HepG2 (cell line): ENCODE measurements around the gene ADSS1. TPM values are rescaled to one million over a fixed set of nuclear protein-coding genes. Genes with fewer than 3 reads are reported as not detected.

Experiments used
- BORCS8-MEF2B ChIP-seq: sonication (generic); formaldehyde crosslinking; IDR thresholded peaks from 2 replicates; pipeline ENCODE4 v1.8.0; 2022; ENCODE audit warnings: mild to moderate bottlenecking, missing genetic modification reagents
- CREB1 ChIP-seq, 2 experiments: fragments of 450-650 bp in 1 of 2; IDR thresholded peaks; 2 replicates each; pipeline ENCODE4 v1.6.1; 2016 to 2017; ENCODE audit warnings: control low read depth in 1 of 2, mild to moderate bottlenecking in 1 of 2, missing compliant biosample characterization in 1 of 2, missing genetic modification characterization in 1 of 2
- HINFP ChIP-seq: sonication (generic); formaldehyde crosslinking; IDR thresholded peaks from 2 replicates; pipeline ENCODE4 v1.4.0; 2020; ENCODE audit warnings: low read depth, mild to moderate bottlenecking, missing genetic modification reagents
- JUND ChIP-seq: sonication (generic); formaldehyde crosslinking; IDR thresholded peaks from 2 replicates; pipeline ENCODE4 v1.8.0; 2022; ENCODE audit warnings: mild to moderate bottlenecking, missing genetic modification reagents
- KLF9 ChIP-seq: IDR thresholded peaks from 2 replicates; pipeline ENCODE4 v1.6.1; 2016; ENCODE audit warnings: low read depth
- ZC3H13 ChIP-seq: sonication (generic); formaldehyde crosslinking; IDR thresholded peaks from 2 replicates; pipeline ENCODE4 v1.8.1; 2023; ENCODE audit warnings: mild to moderate bottlenecking, missing genetic modification reagents, moderate library complexity
- ZFP36L1 ChIP-seq: sonication (generic); formaldehyde crosslinking; IDR thresholded peaks from 2 replicates; pipeline ENCODE4 v1.8.0; 2022; ENCODE audit warnings: mild to moderate bottlenecking, missing genetic modification reagents, moderate library complexity
- polyA plus RNA-seq, 8 experiments: library from polyadenylated mRNA; depleted of rRNA in 3 of 8; stranded (reverse) in 7 of 8; unstranded in 1 of 8; fragments of >200 nt; fragmentation: Illumina TruSeq in 4 of 8; extraction: Trizol in 4 of 8; gene quantifications; 2 replicates each; pipeline versions ENCODE4 v1.2.1 to v1.2.3, GENCODE V29; 2011 to 2016; ENCODE audit warnings: low read depth in 4 of 8, missing spikeins in 1 of 8, mixed read lengths in 1 of 8; ENCODE audit not compliant: insufficient read depth in 1 of 8
- total RNA-seq, 5 experiments: library from RNA; depleted of rRNA; stranded (reverse); fragments of >200 nt; fragmentation: Illumina TruSeq; extraction: Trizol; gene quantifications; 2 replicates each; pipeline ENCODE4 v1.2.3, GENCODE V29; 2016; ENCODE audit warnings: low read depth in 1 of 5
- TF ChIP-seq, protein P1 (sequence below): IDR thresholded peaks from 2 replicates; pipeline ENCODE4 v1.6.1; 2016
- TF ChIP-seq, protein P2 (sequence below): sonication (generic); formaldehyde crosslinking; IDR thresholded peaks from 2 replicates; pipeline ENCODE4 v1.4.0; 2020; ENCODE audit warnings: mild to moderate bottlenecking, missing genetic modification reagents
- TF ChIP-seq, protein P3 (sequence below): sonication (generic); formaldehyde crosslinking; IDR thresholded peaks from 2 replicates; pipeline ENCODE4 v1.5.0; 2020; ENCODE audit warnings: missing genetic modification reagents
- TF ChIP-seq, protein P4 (sequence below): sonication (generic); formaldehyde crosslinking; IDR thresholded peaks from 2 replicates; pipeline ENCODE4 v1.9.0; 2021; ENCODE audit warnings: mild to moderate bottlenecking, missing genetic modification reagents

The ADSS1 gene
- total and polyA plus RNA-seq, 2 of the 13 experiments (the other 11 are each of a cell fraction or from before 2014, with no cell fraction given), result 1.0 to 36.7 TPM

DNA sequence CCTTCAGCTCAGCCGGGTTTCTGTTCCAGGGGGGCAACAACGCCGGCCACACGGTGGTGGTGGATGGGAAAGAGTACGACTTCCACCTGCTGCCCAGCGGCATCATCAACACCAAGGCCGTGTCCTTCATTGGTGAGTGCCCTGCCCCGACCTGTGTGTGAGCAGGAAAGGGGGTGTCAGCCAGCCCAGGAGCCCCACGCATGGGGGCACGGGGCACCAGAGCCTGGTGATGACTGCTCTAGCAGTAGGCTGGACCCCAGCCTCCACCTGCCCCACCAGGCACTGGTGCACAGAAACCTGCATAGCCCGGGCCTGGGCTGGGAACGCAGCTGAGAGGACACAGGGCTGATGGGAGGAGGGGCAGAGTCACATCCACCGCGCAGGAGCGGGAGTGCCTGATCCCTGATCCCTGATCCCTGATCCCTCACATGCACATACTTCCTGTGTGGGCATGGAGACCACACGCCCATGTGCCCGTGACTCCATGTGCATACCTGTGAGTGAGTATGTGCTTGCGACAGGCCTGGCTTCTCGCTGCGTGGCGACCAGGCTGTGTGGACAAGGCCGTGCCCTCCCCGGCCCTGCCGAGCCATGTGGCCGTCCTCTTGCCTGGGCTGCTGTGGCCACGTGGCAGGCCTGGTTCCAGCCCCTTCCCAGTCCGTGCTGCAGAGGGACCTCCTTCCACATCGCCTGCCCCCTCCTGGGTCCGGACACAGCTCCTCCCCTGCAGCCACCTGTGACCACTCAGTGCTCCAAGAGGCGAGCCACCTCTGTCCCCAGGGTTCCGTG is 11.2 kb downstream of the ADSS1 start (continued):
- peak; percentile 81; the same call in 1 of the 2 replicates for TF ChIP-seq JUND (CRISPR knock-in tag)
- TF ChIP-seq, protein P1, sequence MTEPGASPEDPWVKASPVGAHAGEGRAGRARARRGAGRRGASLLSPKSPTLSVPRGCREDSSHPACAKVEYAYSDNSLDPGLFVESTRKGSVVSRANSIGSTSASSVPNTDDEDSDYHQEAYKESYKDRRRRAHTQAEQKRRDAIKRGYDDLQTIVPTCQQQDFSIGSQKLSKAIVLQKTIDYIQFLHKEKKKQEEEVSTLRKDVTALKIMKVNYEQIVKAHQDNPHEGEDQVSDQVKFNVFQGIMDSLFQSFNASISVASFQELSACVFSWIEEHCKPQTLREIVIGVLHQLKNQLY (CRISPR knock-in tag), result peak; percentile 75; the same call in 1 of the 2 replicates
- TF ChIP-seq KLF9 (CRISPR knock-in tag), result 0 out of 2 replicates have a peak, but pooled peaks have one; percentile 37
- TF ChIP-seq, protein P2, sequence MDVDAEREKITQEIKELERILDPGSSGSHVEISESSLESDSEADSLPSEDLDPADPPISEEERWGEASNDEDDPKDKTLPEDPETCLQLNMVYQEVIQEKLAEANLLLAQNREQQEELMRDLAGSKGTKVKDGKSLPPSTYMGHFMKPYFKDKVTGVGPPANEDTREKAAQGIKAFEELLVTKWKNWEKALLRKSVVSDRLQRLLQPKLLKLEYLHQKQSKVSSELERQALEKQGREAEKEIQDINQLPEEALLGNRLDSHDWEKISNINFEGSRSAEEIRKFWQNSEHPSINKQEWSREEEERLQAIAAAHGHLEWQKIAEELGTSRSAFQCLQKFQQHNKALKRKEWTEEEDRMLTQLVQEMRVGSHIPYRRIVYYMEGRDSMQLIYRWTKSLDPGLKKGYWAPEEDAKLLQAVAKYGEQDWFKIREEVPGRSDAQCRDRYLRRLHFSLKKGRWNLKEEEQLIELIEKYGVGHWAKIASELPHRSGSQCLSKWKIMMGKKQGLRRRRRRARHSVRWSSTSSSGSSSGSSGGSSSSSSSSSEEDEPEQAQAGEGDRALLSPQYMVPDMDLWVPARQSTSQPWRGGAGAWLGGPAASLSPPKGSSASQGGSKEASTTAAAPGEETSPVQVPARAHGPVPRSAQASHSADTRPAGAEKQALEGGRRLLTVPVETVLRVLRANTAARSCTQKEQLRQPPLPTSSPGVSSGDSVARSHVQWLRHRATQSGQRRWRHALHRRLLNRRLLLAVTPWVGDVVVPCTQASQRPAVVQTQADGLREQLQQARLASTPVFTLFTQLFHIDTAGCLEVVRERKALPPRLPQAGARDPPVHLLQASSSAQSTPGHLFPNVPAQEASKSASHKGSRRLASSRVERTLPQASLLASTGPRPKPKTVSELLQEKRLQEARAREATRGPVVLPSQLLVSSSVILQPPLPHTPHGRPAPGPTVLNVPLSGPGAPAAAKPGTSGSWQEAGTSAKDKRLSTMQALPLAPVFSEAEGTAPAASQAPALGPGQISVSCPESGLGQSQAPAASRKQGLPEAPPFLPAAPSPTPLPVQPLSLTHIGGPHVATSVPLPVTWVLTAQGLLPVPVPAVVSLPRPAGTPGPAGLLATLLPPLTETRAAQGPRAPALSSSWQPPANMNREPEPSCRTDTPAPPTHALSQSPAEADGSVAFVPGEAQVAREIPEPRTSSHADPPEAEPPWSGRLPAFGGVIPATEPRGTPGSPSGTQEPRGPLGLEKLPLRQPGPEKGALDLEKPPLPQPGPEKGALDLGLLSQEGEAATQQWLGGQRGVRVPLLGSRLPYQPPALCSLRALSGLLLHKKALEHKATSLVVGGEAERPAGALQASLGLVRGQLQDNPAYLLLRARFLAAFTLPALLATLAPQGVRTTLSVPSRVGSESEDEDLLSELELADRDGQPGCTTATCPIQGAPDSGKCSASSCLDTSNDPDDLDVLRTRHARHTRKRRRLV (CRISPR knock-in tag), result no peak
- TF ChIP-seq BORCS8-MEF2B (CRISPR knock-in tag), result peak; percentile 66; the same call in 1 of the 2 replicates
- TF ChIP-seq, protein P3, sequence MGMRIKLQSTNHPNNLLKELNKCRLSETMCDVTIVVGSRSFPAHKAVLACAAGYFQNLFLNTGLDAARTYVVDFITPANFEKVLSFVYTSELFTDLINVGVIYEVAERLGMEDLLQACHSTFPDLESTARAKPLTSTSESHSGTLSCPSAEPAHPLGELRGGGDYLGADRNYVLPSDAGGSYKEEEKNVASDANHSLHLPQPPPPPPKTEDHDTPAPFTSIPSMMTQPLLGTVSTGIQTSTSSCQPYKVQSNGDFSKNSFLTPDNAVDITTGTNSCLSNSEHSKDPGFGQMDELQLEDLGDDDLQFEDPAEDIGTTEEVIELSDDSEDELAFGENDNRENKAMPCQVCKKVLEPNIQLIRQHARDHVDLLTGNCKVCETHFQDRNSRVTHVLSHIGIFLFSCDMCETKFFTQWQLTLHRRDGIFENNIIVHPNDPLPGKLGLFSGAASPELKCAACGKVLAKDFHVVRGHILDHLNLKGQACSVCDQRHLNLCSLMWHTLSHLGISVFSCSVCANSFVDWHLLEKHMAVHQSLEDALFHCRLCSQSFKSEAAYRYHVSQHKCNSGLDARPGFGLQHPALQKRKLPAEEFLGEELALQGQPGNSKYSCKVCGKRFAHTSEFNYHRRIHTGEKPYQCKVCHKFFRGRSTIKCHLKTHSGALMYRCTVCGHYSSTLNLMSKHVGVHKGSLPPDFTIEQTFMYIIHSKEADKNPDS (CRISPR knock-in tag), result peak; percentile 83; the same call in 1 of the 2 replicates
- no peak for TF ChIP-seq CREB1 (IDR thresholded peaks at IDR 0.05)
- TF ChIP-seq CREB1 (CRISPR knock-in tag; IDR thresholded peaks at IDR 0.05), result no peak
- peak; percentile 95; the same call in 1 of the 2 replicates for TF ChIP-seq ZFP36L1 (CRISPR knock-in tag)
- TF ChIP-seq HINFP, result peak; percentile 97
- TF ChIP-seq, protein P4, sequence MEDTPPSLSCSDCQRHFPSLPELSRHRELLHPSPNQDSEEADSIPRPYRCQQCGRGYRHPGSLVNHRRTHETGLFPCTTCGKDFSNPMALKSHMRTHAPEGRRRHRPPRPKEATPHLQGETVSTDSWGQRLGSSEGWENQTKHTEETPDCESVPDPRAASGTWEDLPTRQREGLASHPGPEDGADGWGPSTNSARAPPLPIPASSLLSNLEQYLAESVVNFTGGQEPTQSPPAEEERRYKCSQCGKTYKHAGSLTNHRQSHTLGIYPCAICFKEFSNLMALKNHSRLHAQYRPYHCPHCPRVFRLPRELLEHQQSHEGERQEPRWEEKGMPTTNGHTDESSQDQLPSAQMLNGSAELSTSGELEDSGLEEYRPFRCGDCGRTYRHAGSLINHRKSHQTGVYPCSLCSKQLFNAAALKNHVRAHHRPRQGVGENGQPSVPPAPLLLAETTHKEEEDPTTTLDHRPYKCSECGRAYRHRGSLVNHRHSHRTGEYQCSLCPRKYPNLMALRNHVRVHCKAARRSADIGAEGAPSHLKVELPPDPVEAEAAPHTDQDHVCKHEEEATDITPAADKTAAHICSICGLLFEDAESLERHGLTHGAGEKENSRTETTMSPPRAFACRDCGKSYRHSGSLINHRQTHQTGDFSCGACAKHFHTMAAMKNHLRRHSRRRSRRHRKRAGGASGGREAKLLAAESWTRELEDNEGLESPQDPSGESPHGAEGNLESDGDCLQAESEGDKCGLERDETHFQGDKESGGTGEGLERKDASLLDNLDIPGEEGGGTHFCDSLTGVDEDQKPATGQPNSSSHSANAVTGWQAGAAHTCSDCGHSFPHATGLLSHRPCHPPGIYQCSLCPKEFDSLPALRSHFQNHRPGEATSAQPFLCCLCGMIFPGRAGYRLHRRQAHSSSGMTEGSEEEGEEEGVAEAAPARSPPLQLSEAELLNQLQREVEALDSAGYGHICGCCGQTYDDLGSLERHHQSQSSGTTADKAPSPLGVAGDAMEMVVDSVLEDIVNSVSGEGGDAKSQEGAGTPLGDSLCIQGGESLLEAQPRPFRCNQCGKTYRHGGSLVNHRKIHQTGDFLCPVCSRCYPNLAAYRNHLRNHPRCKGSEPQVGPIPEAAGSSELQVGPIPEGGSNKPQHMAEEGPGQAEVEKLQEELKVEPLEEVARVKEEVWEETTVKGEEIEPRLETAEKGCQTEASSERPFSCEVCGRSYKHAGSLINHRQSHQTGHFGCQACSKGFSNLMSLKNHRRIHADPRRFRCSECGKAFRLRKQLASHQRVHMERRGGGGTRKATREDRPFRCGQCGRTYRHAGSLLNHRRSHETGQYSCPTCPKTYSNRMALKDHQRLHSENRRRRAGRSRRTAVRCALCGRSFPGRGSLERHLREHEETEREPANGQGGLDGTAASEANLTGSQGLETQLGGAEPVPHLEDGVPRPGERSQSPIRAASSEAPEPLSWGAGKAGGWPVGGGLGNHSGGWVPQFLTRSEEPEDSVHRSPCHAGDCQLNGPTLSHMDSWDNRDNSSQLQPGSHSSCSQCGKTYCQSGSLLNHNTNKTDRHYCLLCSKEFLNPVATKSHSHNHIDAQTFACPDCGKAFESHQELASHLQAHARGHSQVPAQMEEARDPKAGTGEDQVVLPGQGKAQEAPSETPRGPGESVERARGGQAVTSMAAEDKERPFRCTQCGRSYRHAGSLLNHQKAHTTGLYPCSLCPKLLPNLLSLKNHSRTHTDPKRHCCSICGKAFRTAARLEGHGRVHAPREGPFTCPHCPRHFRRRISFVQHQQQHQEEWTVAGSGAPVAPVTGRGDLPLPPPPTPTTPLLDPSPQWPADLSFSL (CRISPR knock-in tag), result no peak
- TF ChIP-seq ZC3H13 (CRISPR knock-in tag), result peak; percentile 58; the same call in 1 of the 2 replicates
